SK-N-SH (cell line): ENCODE results near the gene RAD51B.

Experiments
- ELF1 ChIP-seq: IDR thresholded peaks from 2 replicates; pipeline ENCODE4 v1.4.0; 2012
- EP300 ChIP-seq, 2 experiments: IDR thresholded peaks; 2 replicates each; pipeline versions ENCODE4 v1.4.0 to v1.6.1; 2012; ENCODE audit warnings: borderline replicate concordance in 1 of 2, low read depth in 1 of 2, low read length in 1 of 2
- EZH2phosphoT487 ChIP-seq: fragments of 200-600 bp; sonication (generic); IDR thresholded peaks from 2 replicates; pipeline ENCODE4 v1.6.1; 2017; ENCODE audit warnings: low read depth, mixed run types, mild to moderate bottlenecking, antibody characterized with exemption, moderate library complexity, borderline replicate concordance
- FOXJ3 ChIP-seq: sonication (generic); formaldehyde crosslinking; IDR thresholded peaks from 2 replicates; pipeline ENCODE4 v1.5.1; 2020; ENCODE audit warnings: mild to moderate bottlenecking, missing genetic modification reagents
- GABPA ChIP-seq: IDR thresholded peaks from 2 replicates; pipeline ENCODE4 v1.4.0; 2012; ENCODE audit warnings: low read depth, mild to moderate bottlenecking
- NRF1 ChIP-seq: IDR thresholded peaks from 2 replicates; pipeline ENCODE4 v1.6.1; 2012; ENCODE audit warnings: low read depth, mild to moderate bottlenecking, low read length
- POLR2AphosphoS5 ChIP-seq: IDR thresholded peaks from 2 replicates; pipeline ENCODE4 v1.6.1; 2012; ENCODE audit warnings: low read depth, low read length
- SMC3 ChIP-seq: IDR thresholded peaks from 2 replicates; pipeline ENCODE4 v1.6.1; 2012; ENCODE audit warnings: low read depth, low read length, improper control_type of control experiment
- TAF1 ChIP-seq: IDR thresholded peaks from 2 replicates; pipeline ENCODE4 v1.6.1; 2012; ENCODE audit warnings: low read depth, mild to moderate bottlenecking, low read length, moderate library complexity, borderline replicate concordance
- USF2 ChIP-seq: fragments of 150-350 bp; IDR thresholded peaks from 2 replicates; pipeline ENCODE4 v1.6.1; 2017; ENCODE audit warnings: antibody characterized with exemption, low read length, low read depth, borderline replicate concordance
- TF ChIP-seq, protein P1 (sequence below): fragments of 200-600 bp; sonication (generic); IDR thresholded peaks from 2 replicates; pipeline ENCODE4 v1.6.1; 2017; ENCODE audit warnings: antibody characterized with exemption, mild to moderate bottlenecking, moderate library complexity
- TF ChIP-seq, protein P2 (sequence below): IDR thresholded peaks from 2 replicates; pipeline ENCODE4 v1.4.0; 2012; ENCODE audit warnings: low read depth
- TF ChIP-seq, protein P3 (sequence below): IDR thresholded peaks from 2 replicates; pipeline ENCODE4; 2012

- TF ChIP-seq, protein P1, sequence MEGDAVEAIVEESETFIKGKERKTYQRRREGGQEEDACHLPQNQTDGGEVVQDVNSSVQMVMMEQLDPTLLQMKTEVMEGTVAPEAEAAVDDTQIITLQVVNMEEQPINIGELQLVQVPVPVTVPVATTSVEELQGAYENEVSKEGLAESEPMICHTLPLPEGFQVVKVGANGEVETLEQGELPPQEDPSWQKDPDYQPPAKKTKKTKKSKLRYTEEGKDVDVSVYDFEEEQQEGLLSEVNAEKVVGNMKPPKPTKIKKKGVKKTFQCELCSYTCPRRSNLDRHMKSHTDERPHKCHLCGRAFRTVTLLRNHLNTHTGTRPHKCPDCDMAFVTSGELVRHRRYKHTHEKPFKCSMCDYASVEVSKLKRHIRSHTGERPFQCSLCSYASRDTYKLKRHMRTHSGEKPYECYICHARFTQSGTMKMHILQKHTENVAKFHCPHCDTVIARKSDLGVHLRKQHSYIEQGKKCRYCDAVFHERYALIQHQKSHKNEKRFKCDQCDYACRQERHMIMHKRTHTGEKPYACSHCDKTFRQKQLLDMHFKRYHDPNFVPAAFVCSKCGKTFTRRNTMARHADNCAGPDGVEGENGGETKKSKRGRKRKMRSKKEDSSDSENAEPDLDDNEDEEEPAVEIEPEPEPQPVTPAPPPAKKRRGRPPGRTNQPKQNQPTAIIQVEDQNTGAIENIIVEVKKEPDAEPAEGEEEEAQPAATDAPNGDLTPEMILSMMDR: no peak
- no peak for TF ChIP-seq POLR2AphosphoS5
- TF ChIP-seq NRF1: no peak
- no peak for TF ChIP-seq ELF1
- TF ChIP-seq EP300 (IDR thresholded peaks at IDR 0.05; ENCODE audit: borderline replicate concordance in 1 of 2, low read depth in 1 of 2, low read length in 1 of 2): no peak
- TF ChIP-seq TAF1: no peak
- TF ChIP-seq, protein P2, sequence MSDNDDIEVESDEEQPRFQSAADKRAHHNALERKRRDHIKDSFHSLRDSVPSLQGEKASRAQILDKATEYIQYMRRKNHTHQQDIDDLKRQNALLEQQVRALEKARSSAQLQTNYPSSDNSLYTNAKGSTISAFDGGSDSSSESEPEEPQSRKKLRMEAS: no peak
- TF ChIP-seq, protein P3, sequence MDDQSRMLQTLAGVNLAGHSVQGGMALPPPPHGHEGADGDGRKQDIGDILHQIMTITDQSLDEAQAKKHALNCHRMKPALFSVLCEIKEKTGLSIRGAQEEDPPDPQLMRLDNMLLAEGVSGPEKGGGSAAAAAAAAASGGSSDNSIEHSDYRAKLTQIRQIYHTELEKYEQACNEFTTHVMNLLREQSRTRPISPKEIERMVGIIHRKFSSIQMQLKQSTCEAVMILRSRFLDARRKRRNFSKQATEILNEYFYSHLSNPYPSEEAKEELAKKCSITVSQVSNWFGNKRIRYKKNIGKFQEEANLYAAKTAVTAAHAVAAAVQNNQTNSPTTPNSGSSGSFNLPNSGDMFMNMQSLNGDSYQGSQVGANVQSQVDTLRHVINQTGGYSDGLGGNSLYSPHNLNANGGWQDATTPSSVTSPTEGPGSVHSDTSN: no peak
- no peak for TF ChIP-seq USF2
- TF ChIP-seq FOXJ3: no peak
- TF ChIP-seq EZH2phosphoT487: no peak
- no peak for TF ChIP-seq GABPA
- no peak for TF ChIP-seq SMC3
Measured at GRCh38 chr14:68440820-68441219, 621.2 kb downstream of the RAD51B start.
